ENCODE data around the gene TCAP. TPM values are rescaled to one million over a fixed set of nuclear protein-coding genes. Genes with fewer than 3 reads are reported as not detected.
A peak's percentile ranks its signal among the peaks of the same experiment; 100 is the strongest.

The TCAP gene
- total and polyA plus RNA-seq, 8 donors = 0.13 to 3.0 (median 0.54) TPM

DNA sequence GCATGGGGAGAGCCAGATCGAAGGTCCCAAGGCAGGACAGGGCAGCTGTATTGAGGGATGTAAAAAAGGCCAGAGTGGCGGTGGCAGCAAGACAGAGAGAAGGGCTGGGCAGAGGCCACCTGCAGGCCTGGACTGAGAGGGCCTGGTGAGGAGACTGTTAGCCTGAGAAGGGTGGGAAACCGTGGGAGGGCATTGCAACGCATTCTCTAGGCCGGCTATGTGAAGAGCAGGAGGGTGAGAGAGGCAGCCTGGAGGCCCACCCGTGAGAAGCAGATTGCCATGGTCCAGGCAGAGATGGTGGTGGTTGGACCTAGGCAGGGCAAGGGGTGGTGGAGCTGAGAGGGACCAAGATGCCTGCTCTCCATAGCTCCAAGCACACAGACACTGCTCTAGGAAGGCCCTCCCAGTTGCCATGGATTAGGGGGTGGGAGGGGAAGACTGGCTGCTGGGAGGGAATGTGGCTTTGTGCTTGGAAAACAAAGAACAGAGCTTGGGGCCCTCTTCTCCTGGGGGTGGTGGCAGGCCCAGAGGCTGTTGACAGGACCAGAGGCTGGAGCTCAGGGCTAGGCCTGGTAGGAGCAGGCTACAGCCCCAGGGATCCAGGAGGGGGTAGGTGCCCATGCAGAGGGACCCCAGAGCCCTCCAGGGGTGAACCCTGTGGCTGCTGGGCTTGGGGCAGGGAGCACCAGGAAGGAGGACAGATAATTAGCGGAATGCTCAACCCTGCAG is 12.4 kb upstream of the TCAP start:
- FAIRE-seq (no peak), ATAC-seq (peak in 2 of 4 donors; percentile 15 to 18), DNase-seq (no peak)
- no peak overlapping the region for H3K4me3 ChIP-seq
- no peaks in the 10 kb centered on the region for H3K4me1 ChIP-seq
- H3K27me3 ChIP-seq = no peaks in the 10 kb centered on the region
- H3K27ac ChIP-seq = no peak overlapping the region
- WGBS, 2 donors = 68 to 73% methylated on average over 7 of the region's 7 CpGs
- H3K9me3 ChIP-seq = no peaks in the 10 kb centered on the region
- intact Hi-C loops (cut with DNase I) = no loop called here
- no peak for TF ChIP-seq CTCF (IDR thresholded peaks at IDR 0.05)
- H3K36me3 ChIP-seq = no peaks in the 10 kb centered on the region

DNA sequence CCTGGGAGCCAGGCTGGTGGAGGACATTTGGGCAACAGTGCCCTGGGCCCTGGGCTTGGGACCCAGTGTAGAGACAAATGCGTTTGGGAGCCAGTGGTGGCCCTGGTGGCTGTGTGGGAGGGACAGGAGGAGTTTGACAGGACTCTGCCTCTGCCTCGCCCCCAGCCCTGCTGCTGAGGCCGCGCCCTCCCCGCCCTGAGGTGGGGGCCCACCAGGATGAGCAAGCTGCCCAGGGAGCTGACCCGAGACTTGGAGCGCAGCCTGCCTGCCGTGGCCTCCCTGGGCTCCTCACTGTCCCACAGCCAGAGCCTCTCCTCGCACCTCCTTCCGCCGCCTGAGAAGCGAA is 11.9 kb upstream of the TCAP start:
- DNase-seq = no peak
- H3K4me3 ChIP-seq = no peak overlapping the region
- no peak for FAIRE-seq
- TF ChIP-seq CTCF (IDR thresholded peaks at IDR 0.05) = no peak
- intact Hi-C loops (cut with DNase I) = no loop called here
- no peak overlapping the region for H3K27ac ChIP-seq
- WGBS, 2 donors = 76 to 84% methylated on average over 8 to 12 of the region's 12 CpGs
- no peaks in the 10 kb centered on the region for H3K36me3 ChIP-seq
- H3K4me1 ChIP-seq = no peaks in the 10 kb centered on the region
- H3K27me3 ChIP-seq = no peaks in the 10 kb centered on the region
- H3K9me3 ChIP-seq = no peaks in the 10 kb centered on the region
- ATAC-seq = no peak

GRCh38 chr17:39653662-39654331 is 11.4 kb upstream of the TCAP start:
- Histone ChIP-seq H3K27ac (no peak overlapping the region), H3K27me3 (no peaks in the 10 kb centered on the region), H3K9me3 (no peaks in the 10 kb centered on the region), H3K4me3 (no peak overlapping the region), H3K4me1 (no peaks in the 10 kb centered on the region), H3K36me3 (no peaks in the 10 kb centered on the region)
- intact Hi-C loops (cut with DNase I) = no loop called here
- peak in 5 of 6 donors; percentile 48 to 87 (median 71) for DNase-seq
- peak; percentile 75 to 87 (median 82) for TF ChIP-seq CTCF (IDR thresholded peaks at IDR 0.05)
- FAIRE-seq = no peak
- ATAC-seq = peak; percentile 62 to 85 (median 78)
- WGBS, 2 donors = 50 to 53% methylated on average over 14 of the region's 14 CpGs

GRCh38 chr17:39655105-39655504 is 10.0 kb upstream of the TCAP start:
- FAIRE-seq = no peak
- Histone ChIP-seq H3K9me3 (no peaks in the 10 kb centered on the region), H3K4me1 (no peaks in the 10 kb centered on the region), H3K27me3 (no peaks in the 10 kb centered on the region), H3K27ac (no peak overlapping the region), H3K4me3 (no peak overlapping the region), H3K36me3 (no peaks in the 10 kb centered on the region)
- whole genome bisulfite sequencing, 2 donors = 76 to 77% methylated on average over 2 of the region's 2 CpGs
- no peak for DNase-seq
- no peak for TF ChIP-seq CTCF (IDR thresholded peaks at IDR 0.05)
- intact Hi-C loops (cut with DNase I) = no loop called here
- ATAC-seq = no peak

DNA sequence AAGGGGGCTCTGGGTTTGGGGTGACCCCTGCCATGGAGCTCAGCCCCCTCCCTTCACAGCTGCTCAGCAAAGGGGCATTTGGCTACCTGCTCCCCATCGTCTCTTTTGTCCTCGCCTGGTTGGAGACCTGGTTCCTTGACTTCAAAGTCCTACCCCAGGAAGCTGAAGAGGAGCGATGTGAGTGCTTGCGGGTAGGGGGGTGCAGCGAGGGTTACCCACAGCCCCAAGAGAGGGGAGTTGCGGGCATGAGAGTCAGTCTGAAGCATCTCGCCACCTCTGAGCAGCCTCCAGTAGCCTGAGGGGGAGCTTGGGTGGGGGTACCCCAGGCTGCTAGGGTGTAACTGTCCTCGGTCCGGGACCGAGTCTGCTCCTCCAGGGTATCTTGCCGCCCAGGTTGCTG is 6.8 kb upstream of the TCAP start:
- H3K27ac ChIP-seq = no peak overlapping the region
- FAIRE-seq (no peak), DNase-seq (no peak), ATAC-seq (no peak)
- WGBS, 2 donors = 95 to 98% methylated on average over 11 of the region's 11 CpGs
- no peaks in the 10 kb centered on the region for H3K27me3 ChIP-seq
- TF ChIP-seq CTCF (IDR thresholded peaks at IDR 0.05) = no peak
- H3K36me3 ChIP-seq = peaks cover 0 to 9% (median 0%) of the 10 kb centered on the region in 3 donors
- intact Hi-C loops (cut with DNase I) = no loop called here
- H3K4me3 ChIP-seq = no peak overlapping the region
- no peaks in the 10 kb centered on the region for H3K4me1 ChIP-seq
- H3K9me3 ChIP-seq = no peaks in the 10 kb centered on the region
